Raji (cell line): ENCODE measurements around the gene MIER3.

Source experiments
- POLR2A ChIP-seq: IDR thresholded peaks from 2 replicates; pipeline ENCODE4 v1.6.1; 2011; ENCODE audit warnings: low read depth, low read length, control low read depth; ENCODE audit not compliant: insufficient read depth

Gene MIER3

GRCh38 chr5:56918054-56918453, 33.9 kb downstream of the MIER3 start:
- TF ChIP-seq POLR2A = no peak

- TF ChIP-seq POLR2A = no peak
These were observed 34.4 kb downstream of the MIER3 start for GRCh38 chr5:56917534-56917933.

- TF ChIP-seq POLR2A = no peak
These were observed 37.2 kb downstream of the MIER3 start for GRCh38 chr5:56914678-56915077.

GRCh38 chr5:56913766-56914165, 38.2 kb downstream of the MIER3 start:
- TF ChIP-seq POLR2A = no peak

- no peak for TF ChIP-seq POLR2A
These were observed 41.5 kb downstream of the MIER3 start for GRCh38 chr5:56910210-56910965.

- peak; percentile 93 for TF ChIP-seq POLR2A
These were observed 42.4 kb downstream of the MIER3 start, which contains the start of gene SETD9 for GRCh38 chr5:56909294-56910209. Gene SETD9, plus strand, starts transcription at chr5:56909596. Its CDS starts 50 bp downstream, at chr5:56909646.

GRCh38 chr5:56908942-56909293, 43.0 kb downstream of the MIER3 start:
- no peak for TF ChIP-seq POLR2A

- TF ChIP-seq POLR2A = no peak
These were observed 50.9 kb downstream of the MIER3 start for GRCh38 chr5:56900858-56901578.

- TF ChIP-seq POLR2A = no peak
These were observed 51.5 kb downstream of the MIER3 start for GRCh38 chr5:56900395-56900794.

GRCh38 chr5:56898213-56898612, 53.7 kb downstream of the MIER3 start:
- TF ChIP-seq POLR2A = no peak

GRCh38 chr5:56896763-56897162, 55.2 kb downstream of the MIER3 start:
- TF ChIP-seq POLR2A = no peak

GRCh38 chr5:56893251-56893951, 58.5 kb downstream of the MIER3 start:
- TF ChIP-seq POLR2A = no peak

- TF ChIP-seq POLR2A = no peak
These were observed 70.4 kb downstream of the MIER3 start for GRCh38 chr5:56881571-56881970.

- no peak for TF ChIP-seq POLR2A
These were observed 75.6 kb downstream of the MIER3 start for GRCh38 chr5:56876327-56876726.

GRCh38 chr5:56873056-56873455, 78.9 kb downstream of the MIER3 start:
- no peak for TF ChIP-seq POLR2A
